SIG-M5 treated with dmso at 0.1 percent for 504 hours (cell line): Measurements from ENCODE around the gene ZKSCAN1.
A peak's percentile ranks its signal among the peaks of the same experiment; 100 is the strongest.

Source experiments
- DNase-seq: peaks from one replicate; lab custom pipeline; 2025; ENCODE audit not compliant: unreplicated experiment; lab: John Stamatoyannopoulos, UW

ZKSCAN1 gene

DNA sequence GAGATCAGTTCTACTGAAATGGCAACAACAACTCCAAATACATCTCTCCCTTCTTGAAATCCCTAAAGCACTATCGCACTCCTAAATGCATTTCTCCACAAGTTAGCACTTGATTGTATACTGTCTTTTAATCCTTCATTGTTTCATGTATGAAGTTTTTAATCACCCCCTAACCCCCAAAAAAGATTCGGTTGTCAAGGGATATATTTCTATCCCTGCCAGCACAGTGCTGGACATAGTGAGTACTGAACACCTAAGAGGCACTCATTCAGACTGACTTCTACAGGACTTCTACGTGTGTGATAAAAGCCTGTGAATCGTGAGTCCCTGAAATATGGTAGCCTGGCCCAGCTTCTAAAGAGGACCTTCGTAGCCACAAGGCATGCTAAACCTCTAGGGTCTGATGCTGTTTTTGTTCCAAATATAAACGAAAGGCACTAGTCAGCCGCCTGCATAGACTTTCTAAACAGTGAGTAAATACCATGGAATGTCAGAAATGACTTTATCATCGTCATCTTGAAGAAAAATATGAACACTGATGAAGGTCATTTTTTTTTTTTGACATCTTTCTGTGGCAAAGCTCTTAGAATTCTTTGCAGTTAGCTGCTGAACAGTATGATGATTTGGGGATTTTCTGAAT is 19.6 kb downstream of the ZKSCAN1 start:
- no peak for DNase-seq

DNA sequence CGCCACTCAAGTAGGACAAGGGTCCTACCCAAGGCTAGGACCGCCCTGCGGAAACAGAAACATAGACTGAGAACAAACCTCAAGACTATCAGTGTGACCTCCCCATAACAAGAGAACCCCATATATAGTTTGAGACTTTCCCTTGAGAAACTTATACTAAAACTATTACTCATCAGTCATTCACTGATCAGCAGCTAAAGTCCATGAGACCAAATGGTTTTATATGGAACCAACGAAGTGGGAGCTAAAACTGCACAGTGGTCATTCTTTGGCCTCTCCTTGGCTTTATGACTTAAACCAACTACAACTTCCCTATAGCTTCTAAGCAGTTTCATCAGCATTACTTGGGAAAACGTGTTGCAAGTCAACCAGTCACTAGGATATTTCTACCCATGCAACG is 20.5 kb downstream of the ZKSCAN1 start:
- no peak for DNase-seq

DNA sequence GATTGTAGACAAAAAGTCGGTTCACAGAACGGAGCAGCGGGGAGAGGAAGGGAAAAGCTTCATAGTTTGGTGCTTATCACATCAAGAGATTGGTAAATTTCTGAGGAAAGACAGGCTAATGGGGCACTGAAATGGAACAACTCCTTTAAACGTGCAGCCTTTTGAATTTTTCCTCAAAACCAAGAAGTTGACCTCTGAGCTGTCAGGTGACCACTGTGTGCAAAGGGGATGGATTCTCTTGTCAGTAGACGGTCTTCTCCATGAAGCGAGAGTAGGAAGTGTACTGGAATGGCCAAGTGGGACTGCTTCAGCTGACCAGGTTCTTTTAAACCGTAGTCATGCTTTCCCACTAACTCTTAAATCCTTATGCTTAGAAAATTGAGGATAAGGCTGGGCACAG is 22.9 kb downstream of the ZKSCAN1 start:
- no peak for DNase-seq

DNA sequence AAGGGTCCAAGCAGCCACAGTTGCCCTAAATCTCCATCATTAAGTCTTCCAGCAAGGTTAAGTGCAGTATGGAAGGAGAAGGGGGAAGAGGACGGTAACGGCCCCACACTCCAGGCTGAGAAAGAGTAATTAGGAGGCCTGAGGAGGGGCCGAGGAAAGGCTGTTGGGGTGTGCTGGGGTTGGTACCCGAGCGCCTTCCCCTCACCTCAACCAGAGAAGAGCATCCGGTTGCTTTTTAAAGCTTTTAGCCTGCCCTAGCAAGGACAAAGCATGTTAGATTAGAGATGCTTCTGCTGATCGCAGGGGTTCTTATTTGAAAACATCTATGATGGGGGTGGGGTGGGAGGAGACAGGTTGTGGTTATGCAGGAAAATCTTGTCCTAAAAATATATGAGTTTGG is 25.2 kb downstream of the ZKSCAN1 start:
- DNase-seq = no peak

DNA sequence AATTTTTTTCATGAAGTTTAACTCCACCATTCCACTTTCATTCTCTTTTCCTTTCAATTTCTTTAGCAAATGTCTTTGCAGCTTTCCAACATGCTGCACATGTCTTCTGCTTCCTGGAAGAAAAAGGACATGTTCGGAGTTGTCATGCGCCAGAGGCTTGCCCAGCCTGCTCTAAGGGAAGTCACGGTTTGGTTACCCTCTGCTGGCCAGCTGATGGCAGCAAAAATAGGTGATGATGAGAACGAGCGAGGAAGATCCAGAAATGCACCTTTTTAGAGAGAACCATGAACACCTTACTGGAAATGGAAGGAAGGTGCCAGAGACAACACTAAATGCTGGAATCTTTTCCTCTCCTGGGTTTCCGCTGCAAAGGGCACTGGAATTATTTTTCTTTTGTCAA is 29.3 kb downstream of the ZKSCAN1 start:
- peak; percentile 59 for DNase-seq

DNA sequence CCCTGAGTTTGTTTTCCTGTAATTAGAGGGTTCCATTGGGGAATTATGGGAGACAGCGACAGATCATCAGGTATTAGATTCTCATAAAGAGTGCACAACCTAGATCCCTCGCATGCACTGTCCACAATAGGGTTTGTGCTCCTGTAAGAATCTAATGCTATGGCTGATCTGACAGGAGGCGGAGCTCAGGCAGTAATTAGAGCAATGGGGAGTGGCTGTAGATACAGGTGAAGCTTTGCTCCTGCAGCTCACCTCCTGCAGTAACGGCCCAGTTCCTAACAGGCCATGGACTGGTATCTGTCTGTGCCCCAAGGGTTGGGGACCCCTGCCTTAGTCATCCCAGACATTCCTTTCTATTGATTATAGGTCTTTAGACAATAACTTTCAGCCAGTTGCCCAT is 33.3 kb downstream of the ZKSCAN1 start:
- DNase-seq = no peak

DNA sequence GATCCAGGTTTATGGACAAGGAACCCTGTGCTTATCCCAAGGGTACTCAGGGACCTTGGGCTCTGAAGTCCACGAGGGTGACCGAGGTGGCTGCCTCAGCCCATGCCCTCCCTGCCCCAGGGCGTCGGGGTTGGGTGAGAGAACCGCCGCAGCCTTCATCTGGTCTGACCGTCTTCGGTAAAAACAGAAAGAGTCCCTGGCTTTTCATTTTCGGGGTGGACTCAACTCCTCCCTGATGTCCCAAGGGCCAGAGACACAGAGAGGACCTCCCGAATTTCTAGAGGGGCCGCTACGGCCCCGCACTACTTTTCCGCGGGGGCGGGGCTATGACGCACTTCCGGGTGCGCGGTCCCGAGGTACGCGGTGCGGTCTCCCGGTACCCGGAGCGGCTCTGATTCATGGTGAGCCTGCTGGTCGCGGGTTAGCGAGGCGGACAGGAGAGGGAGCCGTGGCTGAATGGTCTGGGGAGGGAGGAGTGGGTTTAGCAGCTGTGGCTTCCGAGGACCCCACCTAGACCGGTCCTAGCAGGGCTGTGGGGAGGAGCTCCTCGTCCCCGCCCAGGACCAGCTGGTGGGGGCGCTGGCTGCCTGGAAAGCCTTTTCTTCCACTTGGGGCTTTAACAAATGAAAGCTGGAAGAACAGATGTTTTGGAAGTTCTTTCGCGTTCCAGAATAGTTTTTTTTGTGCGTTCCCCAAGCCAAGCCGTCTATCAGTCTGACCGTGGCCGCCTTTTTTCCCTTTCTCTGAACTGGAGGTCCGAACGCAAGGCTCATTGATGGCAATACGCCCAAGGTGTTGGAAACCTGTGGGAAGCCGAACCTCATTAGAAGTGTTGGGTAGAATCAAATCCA is 34.3 kb downstream of the ZKSCAN1 start, which contains the start of gene ZSCAN21:
Gene ZSCAN21, plus strand, starts transcription at position 334 of the 851 bp plus-strand sequence. CDS start 7,233 bp downstream, outside the sequence.
- peak; percentile 48 for DNase-seq

DNA sequence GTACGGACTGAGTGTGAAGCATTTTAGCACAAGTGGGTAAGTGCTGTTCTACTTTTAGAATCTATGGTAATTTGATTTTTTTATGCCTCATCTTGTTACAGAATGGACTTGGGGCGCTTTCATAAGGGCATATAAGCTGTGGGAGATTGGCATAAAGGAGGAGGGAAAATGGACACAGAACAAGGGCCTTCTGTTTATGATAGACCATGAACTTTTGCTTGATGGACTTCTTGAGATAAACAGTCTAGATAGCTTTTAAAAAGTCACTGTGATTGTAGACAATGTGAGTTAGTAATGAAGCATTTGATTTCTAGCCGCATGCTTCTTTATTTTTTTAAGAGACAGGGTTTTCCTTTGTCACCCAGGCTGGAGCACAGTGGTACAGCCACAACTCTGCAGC is 36.2 kb downstream of the ZKSCAN1 start:
- DNase-seq = no peak

DNA sequence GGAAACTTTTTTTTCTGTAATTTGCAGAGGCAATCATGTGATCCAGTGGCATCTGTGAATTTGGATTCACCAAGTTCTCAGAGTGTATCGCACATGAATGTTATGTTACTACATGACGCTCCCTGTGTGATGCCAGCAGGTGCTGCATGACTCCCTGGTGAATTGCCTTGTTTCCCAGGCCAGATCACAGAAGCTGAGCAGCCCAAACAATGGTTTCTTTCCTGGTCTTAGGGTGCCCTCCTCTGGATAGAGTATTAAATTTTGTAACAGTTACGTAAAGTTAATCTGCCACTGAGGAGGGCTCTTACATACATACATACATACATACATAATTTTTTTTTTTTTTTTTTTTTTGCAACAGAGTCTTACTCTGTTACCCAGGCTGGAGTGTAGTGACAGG is 37.8 kb downstream of the ZKSCAN1 start:
- DNase-seq = peak; percentile 63

DNA sequence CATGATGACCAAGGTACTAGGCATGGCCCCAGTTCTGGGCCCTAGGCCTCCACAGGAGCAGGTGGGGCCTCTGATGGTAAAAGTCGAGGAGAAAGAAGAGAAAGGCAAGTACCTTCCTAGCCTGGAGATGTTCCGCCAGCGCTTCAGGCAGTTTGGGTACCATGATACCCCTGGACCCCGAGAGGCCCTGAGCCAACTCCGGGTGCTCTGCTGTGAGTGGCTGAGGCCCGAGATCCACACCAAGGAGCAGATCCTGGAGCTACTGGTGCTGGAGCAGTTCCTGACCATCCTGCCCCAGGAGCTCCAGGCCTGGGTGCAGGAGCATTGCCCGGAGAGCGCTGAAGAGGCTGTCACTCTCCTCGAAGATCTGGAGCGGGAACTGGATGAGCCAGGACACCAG is 41.6 kb downstream of the ZKSCAN1 start:
- DNase-seq = no peak

DNA sequence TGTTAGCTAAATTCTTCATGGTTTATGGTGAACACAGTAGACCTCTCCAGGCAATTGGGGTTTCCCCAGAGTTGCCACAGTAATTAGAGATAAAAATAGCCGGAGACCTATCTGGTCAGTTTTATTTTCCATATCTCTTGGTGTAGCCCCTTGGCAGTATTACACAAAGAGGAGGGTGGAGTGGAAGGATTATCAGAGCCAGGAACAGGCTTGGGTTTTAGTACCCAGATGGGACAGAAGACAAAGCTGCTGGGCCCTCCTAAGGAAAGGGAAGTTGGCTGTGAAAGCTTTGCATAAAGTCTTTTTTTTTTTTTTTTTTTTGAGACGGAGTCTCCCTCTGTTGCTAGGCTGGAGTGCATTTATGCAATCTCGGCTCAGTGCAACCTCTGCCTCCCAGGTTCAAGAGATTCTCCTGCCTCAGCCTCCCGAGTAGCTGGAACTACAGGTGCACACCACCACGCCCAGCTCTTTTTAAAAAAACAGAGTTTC is 43.9 kb downstream of the ZKSCAN1 start:
- no peak for DNase-seq

DNA sequence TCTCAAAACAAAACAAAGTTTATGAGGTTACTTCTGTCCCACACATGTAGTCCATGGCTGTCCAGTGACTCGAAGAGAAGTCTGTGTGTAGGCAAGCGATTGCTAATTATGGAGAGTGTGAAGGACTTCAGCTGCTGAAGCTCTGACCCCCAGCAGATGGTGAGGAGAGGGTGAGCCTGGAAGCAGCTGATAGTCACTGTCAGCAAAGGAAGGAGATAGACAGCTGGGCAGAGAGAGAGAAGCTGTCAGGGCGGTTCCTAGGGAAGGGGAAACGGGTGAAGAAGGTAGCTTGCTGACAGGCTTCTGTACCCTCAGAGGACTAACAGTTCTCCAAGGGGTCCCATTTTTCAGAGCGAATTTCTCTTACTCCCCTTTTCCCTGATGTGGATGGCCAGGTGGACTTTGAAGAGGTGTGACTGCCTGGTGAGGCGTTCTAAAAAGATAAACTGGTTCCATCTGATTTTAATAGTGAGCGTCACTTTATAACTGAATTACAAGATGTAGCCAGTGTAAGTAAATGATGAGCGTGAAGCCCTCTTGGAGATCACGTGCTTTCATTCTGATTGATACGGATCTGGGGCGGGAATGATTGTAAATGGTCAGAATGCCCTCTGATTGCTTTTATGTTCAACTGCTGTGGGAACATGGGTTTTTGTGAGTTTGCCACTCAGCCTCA is 46.3 kb downstream of the ZKSCAN1 start:
- no peak for DNase-seq

DNA sequence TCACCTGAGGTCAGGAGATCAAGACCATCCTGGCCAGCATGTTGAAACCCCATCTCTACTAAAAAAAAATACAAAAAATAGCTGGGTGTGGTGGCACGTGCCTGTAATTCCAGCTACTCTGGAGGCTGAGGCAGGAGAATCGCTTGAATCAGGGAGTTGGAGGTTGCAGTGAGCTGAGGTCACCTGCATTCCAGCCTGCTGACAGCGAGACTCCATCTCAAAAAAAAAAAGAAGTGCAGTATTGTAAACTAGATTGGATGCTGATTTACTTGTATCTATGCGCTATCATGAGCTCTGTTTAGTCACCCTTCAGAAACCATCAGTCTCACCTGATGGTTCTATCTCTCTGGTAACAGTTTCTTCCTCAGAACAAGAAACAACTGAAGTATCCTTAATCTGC is 48.0 kb downstream of the ZKSCAN1 start:
- DNase-seq = no peak

DNA sequence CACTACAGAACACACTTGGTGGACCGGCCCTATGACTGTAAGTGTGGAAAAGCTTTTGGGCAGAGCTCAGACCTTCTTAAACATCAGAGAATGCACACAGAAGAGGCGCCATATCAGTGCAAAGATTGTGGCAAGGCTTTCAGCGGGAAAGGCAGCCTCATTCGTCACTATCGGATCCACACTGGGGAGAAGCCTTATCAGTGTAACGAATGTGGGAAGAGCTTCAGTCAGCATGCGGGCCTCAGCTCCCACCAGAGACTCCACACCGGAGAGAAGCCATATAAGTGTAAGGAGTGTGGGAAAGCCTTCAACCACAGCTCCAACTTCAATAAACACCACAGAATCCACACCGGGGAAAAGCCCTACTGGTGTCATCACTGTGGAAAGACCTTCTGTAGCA is 48.8 kb downstream of the ZKSCAN1 start:
- no peak for DNase-seq

DNA sequence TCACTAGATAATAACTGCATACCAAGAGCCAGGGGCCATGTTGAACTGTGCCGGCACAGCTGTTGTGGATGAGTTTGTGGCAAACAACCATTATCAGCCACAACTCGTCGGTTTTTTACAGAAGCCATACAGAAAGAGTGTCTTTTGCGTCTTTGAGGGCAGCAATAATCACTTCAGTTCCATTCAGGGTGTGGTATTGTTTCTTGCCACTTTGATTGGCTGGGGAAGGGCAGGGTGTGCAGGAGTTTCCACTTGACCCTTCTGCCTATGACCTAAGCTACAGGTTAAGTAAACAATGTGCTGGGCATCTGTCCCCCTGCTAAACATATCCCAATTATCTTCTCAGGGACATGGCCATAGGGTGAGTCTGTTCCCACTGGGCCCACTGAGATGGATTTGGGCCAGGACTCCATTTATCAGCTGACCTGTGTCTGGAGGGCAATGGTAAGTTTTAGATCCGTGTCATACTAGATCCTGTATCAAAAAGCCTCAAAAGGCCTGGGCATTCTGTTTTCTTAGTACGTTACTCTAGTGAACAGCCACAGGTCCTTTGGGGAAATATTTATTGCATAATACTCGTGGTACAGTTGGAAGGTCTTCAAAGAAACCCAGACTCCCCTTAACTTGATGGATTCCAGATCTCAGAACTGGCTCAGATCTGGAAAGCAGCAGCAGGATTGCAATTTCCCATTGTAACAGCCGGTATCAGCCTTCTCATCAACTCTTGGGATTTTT is 50.2 kb downstream of the ZKSCAN1 start:
- no peak for DNase-seq

DNA sequence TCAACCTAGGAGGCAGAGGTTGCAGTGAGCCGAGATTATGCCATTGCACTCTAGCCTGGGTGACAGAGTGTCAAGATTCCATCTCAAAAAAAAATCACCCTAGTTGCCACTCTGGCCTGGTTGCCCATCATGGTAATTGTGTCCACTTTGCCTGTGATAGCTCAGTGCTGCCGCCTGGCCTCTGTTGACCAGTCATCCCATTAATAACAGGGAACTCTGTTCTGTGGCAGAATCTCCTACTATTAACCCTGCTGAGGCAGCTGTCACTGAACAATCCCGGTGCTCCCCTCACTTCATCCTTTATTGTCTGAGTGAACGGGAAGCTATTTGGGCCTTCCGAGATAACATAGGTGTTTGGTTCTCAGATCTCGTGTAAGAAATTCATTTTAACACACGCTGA is 51.6 kb downstream of the ZKSCAN1 start:
- DNase-seq = no peak

DNA sequence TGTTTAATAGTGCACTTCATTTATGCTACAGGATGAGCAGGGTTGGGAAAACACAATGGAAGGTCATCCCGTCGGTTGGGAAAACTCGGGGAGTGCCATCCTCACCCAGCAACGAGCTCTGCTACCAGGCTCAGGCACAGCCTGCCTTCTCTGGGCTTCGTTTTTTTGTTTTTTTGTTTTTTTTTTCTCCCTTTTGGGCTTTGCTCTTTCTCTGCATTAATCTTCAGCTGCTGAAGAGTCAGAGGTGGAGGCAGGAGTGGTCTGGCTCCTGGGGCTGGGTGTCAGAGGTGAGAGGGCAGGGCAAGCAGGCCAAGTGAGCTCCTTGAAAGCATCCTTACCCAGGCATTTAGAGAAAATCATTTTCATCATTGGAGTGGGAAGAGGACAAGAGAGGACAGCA is 54.6 kb downstream of the ZKSCAN1 start:
- no peak for DNase-seq

DNA sequence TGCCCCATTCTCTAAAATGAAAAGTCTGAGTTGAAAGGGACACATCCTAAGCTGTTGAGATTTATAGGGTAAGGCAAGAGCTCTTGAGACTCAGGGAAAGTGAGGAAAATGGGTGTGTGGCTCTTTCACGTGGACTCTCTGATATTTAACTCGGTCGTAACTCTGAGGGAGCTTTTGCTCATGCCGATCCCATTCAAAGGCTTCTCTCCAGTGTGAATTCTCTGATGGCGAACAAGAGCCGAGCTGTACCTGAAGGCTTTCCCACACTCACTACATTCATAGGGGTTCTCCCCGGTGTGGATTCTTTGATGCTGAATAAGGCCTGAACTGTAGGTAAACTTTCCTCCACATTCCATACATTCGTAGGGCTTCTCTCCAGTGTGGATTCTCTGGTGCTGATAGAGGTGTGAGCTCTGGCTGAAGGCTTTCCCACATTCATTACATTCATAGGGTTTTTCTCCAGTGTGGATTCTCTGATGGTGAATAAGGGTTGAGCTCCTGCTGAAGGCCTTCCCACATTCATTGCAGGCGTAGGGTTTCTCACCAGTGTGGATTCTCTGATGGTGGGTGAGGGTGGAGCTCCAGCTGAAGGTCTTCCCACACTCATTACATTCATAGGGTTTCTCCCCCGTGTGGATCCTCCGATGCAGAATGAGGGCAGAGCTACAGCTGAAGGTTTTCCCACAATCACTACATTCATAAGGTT is 55.8 kb downstream of the ZKSCAN1 start:
- DNase-seq = no peak

DNA sequence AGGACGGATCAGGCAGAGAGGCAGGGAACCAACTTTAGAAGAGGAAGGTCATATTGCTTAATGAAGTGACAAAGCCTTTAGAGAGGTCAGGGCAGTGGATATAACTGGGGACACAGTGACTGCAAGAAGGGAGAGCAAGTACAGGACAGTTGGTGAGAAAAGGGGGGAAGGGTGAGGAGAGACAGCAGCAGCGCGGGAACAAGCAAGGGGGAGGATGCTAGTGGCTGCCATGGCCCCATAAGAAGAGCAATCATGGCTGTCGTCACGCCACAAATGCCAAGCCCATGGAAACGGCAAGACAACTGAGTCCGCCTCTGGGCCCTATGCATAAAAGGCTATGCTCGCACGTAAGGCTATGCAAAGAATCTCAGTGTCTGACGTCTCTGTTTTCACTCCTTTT is 57.1 kb downstream of the ZKSCAN1 start:
- DNase-seq = no peak

DNA sequence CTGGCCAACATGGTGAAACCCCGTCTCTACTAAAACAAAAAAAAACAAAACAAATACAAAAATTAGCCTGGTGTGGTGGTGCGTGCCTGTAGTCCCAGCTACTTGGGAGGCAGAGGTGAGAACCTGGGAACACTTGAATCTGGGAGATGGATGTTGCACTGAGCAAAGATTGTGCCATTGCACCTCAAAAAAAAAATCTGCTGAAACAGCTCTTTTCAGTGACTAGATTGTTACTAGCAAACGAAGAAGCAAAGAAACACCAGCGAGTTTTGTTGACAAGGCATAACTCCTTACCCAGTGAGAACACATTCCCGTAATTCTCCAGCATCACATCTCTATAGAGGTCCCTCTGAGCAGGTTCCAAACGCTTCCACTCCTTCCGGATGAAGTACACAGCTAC is 59.4 kb downstream of the ZKSCAN1 start:
- DNase-seq = no peak

DNA sequence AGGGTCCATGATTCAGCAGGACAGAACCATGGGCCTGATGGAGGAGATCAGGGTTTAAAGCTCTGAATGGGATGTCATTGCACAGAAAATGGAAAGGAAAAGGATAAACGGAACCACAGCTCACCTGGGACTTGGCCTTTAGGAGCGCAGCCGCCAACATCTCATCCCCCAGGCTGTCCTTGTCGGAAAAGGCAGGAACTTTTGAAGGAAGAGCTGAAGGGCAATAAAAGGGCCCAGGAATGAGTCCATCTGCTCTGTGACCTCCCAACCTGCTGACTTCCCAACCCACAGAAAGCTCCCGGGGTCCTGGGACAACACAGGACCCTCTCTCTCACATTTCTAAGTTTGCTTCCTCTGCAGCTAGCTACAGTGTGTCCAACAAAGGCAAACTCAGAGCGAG is 60.0 kb downstream of the ZKSCAN1 start:
- no peak for DNase-seq
